MM.1S (cell line): ENCODE results near the gene DNER.

Source experiments
- EZH2 ChIP-seq: fragments of 300-600 bp; sonication (generic); optimal IDR thresholded peaks from 2 replicates; pipeline ENCODE3; 2017; ENCODE audit warnings: low read depth, mild to moderate bottlenecking, antibody characterized with exemption, low read length, mixed read lengths
- EZH2phosphoT487 ChIP-seq: fragments of 300-600 bp; sonication (generic); IDR thresholded peaks from 2 replicates; pipeline ENCODE4 v1.6.1; 2018; ENCODE audit warnings: antibody characterized with exemption, low read length
- TF ChIP-seq, protein P1 (sequence below): fragments of 300-600 bp; sonication (generic); IDR thresholded peaks from 2 replicates; pipeline ENCODE4 v1.5.1; 2016; ENCODE audit warnings: antibody characterized with exemption, low read length, mixed read lengths

- TF ChIP-seq, protein P1, sequence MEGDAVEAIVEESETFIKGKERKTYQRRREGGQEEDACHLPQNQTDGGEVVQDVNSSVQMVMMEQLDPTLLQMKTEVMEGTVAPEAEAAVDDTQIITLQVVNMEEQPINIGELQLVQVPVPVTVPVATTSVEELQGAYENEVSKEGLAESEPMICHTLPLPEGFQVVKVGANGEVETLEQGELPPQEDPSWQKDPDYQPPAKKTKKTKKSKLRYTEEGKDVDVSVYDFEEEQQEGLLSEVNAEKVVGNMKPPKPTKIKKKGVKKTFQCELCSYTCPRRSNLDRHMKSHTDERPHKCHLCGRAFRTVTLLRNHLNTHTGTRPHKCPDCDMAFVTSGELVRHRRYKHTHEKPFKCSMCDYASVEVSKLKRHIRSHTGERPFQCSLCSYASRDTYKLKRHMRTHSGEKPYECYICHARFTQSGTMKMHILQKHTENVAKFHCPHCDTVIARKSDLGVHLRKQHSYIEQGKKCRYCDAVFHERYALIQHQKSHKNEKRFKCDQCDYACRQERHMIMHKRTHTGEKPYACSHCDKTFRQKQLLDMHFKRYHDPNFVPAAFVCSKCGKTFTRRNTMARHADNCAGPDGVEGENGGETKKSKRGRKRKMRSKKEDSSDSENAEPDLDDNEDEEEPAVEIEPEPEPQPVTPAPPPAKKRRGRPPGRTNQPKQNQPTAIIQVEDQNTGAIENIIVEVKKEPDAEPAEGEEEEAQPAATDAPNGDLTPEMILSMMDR = no peak
- TF ChIP-seq EZH2 (no peak), EZH2phosphoT487 (no peak)
Observed at GRCh38 chr2:229669841-229670240, 44.5 kb downstream of the DNER start.
